ENCODE data around the gene KHNYN.
"Not testable (repeated sequence)": the region's sequence is repeated elsewhere in the genome, so short reads cannot be mapped to it uniquely, and the experiment has no call there.

Gene KHNYN

DNA sequence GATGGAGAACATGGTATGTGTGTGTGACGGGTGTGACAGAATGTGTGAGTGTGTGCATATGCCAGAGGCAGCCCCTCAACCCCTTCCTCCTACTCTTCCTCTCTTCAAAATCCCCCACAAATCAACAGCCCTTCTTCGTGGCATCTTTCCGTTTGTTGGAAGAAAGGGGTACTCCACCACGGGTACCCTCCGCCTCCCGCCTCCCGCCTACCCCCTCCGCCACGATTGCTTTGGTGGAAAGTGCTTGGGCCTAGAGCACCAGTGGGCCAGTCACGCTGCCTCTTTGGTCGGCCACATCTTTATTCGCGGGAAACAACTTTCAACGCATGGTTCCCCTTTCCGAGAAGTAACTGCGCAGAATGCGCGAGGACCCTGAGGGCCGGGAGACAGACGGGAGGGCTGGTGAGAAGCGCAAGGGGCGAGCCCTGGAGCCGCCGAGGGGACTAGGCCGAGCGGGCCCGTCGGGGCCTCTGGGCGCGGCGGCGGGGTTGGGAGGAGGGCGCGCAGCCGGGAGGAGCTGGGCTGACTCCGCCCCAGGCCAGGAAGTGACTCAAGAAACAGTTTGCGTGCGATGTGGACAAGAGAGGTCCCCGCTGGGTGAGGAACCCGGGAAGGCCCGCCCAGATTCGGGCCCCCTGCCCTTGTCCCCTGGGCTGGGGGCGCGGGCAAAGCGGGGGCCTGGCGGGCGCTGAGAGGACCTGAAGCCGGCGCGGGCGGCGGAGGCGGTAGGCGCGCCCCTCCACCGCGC lies at the start of gene KHNYN, which contains the start of gene CBLN3:
KHNYN (plus strand) TSS at position 560 of the 748 bp plus-strand sequence. CDS start 777 bp downstream, outside the sequence.
CBLN3 (minus strand) TSS at position 274 of the 748 bp plus-strand sequence. CDS start 614 bp downstream, outside the sequence.
- peak; percentile 91 for DNase-seq

DNA sequence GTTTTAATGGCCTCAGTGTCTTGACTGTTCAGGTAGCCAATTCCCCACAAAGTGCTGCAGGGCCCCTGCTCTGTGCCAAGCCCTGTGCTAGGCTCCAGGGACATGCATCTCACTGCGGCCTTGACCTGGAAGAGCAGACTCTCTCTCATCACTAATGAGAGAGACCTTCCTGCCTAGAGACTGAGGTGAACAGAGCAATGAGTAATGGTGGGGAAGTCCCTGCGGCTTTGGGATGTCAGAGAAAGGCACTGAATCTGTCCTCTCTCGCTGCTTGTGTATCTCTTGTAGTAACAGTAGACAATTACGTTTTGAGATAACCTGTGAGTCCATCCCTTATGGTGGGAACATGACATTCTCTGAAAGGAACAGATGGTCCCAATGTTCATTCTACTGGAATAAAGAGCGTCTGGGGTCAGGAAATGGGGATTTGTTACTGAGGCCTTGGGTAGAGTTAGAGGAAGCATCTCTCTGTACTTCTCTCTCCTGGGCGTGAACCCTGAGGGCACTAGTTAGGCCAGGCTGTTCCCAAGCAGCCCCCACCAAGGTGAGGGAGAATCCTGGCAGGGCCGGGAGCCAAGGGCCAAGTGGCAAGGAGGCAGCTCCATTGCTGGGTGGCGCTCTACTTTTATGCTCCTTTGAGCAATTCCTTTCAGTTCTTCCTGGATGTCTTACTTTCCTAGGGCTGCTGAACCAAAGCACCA lies 48.2 kb upstream of the KHNYN start:
- peak; percentile 20 for DNase-seq

DNA sequence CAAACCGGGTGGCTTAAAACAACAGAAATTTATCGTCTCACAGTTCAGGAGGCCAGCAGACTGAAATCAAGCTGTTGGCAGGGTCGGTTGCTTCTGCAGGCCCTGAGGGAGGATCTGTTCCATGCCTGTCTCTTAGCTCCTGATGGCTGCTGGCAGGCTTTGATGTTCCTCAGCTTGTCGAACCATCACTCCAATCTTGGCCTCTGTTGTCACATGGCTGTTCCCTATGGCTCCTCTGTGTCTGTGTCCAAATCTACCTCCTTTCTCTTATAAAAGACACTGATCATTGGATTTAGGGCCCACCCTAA lies 47.7 kb upstream of the KHNYN start:
- DNase-seq = no peak

DNA sequence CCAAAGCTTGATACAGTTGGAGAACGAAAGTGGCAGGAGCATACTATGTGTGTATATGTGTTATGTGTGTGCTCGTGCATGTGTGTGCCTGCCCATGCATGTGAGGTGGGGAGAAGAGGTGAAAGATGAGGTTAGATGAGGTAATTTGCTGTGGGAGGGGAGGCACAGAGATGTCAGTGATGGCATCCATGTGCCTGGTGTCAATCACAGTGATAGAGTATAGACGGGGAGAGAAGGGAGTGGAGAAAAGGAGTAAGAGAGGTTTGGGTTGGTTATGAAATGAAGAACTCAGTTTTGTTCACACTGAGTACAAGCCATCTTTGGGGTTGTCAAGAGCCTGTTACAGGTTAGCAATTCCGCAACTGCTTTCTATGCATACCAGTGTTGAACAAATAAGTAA lies 45.6 kb upstream of the KHNYN start:
- DNase-seq = no peak

DNA sequence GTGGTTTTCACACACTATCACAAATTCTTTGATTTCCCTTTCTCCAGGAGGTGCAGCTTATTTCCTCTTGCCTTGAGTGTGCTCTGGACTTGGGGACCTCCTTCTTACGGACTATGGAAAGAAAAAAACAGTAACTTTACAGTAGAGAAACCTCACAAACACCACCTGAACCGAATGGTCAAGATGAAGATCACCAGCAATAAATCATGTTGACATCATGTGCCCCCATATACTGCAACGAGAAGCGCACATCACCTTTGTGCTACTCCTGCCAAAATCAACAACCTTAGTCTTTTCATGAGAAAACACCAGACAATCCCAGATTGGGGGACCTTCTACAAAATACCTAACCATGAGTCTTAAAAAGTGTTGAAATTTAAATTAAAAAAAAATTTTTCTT lies 44.2 kb upstream of the KHNYN start:
- DNase-seq = no peak

DNA sequence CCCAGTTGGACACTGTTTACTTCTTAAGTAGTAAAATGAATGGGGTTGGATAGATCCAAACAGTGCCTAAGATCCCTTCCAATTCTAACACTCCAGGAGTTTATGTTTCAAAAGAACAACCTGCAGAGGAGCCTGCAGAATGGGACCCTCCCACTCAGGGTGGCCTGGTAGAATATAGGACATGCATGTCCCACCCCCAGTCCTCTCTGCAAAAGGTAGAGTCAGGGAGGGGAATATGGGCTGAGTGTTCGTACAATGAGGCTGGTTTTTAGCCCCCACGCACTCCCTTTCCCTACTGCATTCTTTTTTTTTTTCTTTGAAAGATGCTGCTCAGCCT lies 42.8 kb upstream of the KHNYN start:
- no peak for DNase-seq

DNA sequence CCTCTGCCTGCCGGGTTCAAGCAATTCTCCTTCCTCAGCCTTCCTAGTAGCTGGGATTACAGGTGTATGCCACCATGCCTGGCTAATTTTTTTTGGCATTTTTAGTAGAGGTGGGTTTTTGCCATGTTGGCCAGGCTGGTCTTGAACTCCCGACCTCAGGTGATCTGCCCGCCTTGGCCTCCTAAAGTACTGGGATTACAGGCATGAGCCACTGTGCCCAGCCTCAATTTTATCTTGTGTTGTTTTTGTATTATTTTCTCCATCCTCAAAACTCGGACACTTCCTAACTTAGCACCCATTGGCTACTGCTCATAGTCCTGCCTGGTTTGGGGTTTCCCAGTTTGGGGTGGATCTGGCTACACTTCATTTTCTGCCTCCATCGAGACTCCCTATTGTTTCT lies 42.2 kb upstream of the KHNYN start:
- not testable (repeated sequence) for DNase-seq

DNA sequence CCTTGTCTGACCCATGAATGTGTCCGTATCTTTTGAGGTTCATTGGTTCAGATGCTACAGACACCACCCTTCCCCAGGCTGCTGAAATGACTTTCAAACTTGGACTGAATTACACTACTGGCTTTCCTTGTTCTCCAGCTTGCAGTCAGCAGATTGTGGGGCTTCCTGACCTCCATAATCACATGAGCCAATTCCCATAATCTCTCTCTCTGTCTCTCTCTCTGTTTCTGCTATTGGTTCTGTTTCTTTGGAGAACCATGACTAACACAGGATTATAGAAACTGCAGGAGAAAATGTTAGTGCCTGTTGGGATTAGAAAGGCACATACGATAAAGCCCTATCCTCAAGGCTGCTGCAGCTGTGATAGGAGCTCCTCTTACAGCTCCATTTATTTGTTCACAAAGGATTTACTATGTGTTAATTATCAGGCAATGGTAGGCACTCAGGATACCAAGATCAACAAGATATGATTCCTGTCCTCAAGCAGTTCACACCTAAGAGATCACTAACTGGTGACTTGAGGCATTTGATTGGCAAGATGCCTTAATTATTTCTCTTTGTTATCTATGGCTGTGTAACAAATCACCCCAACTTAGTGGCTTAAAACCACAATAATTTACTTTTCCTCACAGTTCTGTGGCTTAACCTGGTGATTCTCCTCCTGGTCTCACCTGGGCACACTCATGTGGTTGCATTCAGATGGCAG lies 41.1 kb upstream of the KHNYN start:
- DNase-seq = no peak

DNA sequence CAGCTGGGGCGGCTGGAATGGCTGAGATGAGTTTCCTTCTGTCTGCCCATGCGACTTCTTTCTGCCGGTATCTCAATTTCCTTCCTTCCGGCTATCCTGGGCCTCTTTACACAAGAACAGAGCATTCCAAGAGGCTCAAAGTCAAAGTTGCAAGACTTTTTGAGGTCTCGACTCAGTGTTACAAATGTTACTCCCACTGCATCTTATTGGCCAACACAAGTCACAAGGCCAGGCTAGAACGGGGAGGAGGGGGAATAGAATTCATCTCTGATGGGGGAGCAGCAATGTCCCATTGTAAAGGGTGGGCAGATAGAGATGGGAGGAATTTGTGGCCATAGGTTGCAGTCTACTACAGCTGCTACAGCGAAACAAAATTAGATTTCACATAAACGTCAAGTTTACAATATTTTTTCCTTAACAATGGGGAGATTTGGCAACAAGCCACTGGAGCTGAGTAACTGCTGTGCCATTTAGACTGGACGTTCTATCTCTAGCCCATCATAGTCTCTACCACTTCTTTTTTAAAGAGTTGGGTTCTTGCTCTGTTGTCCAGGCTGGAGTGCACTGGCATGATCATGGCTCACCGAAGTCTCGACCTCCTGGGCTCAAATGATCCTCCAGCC lies 40.4 kb upstream of the KHNYN start:
- DNase-seq = no peak

DNA sequence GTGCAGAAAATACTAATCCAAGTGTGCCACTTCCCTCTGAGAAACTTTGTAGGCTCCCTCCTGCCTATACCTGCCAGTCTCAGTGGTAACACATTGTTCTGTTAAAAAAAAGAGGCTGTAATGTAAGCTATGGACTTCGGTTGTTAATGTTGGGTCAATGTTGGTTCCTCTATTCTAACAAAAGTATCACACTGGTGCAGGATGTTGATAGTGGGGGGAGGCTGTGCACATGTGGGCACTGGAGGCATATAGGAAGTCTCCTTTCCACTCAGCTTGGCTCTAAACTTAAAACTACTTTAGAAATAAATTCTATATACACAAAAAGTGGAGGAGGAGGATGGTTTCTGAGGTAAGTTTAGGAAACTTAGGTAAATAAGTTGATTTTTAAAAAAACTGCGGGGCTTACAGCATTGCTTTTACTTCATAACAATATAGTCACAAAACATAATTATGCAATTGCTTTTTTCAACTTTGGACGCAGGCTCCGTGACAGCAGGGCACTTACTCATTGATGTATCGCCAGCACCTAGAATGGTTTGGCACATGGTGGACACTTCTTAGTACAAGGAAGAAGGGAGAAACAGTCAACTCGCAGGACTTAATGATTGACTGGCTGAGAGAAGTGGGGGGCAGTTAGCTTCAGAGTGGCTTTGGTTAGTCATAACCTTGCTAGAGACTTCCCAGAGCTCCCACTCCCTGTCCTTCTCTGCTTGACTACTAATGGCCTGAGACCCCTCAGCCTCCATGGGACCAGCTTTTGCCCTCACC lies 38.9 kb upstream of the KHNYN start:
- no peak for DNase-seq

DNA sequence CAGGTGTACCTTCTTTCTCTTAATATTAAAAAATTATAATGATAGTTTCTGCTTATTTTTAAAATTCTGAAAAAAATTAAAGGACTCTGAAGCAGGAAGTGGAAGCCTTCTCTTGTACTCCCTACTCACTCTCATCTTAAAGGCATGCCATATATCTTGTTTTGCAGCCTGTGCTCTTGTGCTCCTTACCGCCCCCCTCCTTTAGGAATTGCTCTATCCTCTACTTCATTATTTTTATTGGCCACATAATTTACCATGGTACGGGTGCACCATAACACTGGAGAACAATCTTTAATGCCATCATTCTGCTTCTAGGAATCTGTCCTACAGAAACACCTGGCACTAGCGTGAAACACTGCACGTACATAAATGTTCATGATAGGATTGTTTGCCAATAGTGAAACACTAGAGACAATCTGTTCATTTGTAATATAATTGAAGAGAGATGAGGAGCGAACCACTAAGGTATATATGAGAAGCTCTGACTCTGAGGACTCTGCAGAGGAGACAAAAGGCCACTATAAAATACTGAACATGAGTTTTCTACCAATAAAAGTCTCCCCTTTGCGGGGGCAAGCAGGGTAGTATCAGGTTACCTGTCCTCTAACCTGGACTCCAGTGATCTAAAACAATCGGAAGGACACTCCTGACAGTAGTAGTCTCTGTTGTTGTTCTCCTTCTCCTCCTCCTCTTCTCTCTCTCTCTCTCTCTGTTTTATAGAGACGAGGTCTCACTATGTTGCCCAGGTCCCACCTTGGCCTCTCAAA lies 37.2 kb upstream of the KHNYN start:
- DNase-seq = no peak

DNA sequence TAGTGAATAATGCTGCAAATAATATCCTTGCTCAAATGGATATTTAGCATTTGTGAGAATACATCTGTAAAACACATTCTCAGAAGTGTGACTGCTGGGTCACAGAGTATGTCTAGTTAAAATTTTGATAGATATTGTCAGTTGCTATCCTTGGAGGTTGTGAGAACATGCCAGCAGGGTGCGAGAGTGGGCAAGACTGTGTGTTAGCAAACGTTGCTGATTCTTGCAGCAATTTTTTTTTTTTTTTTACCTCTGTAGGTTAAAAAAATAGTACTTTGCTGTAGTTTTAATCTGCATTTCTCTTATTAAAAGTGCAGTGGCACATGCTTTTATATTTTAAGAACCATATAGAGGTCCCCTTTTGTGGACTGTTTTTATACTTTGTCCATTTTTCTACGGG lies 35.5 kb upstream of the KHNYN start:
- no peak for DNase-seq

DNA sequence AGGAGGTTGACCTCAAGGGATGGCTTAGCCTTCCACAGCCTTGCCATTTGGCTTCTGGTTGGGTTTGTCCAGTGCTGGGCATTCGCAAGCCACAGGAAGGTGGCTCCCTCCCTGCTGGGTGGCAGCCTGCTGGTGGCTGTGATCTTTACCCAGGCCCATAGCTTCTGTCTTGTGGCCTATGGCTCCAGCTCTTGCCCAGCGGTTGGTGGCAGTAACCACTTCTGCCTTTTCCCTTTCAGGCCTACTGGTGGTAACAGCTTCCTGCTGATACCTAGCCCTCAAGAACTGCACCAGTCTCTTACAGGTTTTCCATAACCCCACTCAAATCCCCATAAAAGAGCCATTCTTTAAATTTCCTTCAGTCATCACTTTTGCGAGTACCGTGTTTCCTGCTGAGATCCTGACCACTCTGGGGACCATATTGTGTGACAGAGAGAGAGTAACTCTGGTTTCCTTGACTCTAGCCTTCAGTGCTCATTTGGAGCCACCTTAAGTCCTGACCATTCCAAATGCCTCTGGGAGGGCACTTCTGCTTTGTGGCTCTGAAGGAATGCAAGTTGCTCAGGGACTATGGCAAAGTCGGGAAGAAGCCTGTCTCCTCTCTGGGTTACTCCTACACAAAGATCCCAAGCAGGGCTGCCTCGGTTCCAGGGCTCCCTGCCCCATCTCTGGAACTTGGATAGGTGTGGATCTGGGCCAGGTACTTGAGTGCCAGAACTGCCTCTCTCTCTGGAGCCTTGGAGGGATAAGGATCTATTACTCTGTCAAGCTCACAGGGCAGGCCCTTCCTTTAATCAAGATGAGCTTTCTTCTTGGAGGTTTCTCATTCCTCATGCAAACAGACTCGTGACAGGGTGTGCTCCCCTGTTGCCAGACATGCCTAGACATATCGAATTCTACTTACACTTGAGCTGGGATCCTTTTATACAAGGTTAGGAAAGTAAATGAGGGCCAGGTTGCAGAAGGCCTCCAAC lies 33.9 kb upstream of the KHNYN start:
- no peak for DNase-seq

DNA sequence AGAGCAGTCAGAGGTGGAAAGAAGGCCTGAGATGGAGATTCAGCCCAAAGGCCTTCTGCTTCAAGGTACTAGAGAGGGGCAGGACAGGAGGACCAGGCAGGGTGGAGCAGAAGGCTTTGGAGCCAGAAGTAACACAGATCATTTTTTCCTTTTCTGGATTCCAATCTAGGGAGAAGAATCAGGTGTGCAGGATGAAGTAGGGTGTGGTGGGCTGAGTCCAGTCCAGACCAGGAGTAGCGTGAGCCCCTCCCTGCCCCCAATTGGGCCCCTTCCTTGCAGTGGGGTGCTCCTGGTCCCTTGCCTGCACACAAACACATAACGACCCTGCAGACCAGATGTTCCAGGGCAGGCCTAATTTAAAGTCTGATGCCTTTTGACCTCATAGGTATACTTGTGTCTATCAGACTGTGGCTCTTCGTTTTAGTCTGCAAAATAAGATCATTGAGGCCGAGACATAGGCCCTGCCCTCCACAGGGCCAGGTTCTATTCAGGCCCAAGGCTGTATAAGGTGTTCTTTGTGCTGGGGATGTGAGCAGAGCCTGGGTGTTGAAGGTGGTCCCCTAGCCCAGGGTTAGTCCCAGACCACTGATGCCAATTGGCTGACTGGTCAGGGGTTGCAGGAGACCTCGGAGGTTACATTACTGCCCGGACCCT lies 32.0 kb upstream of the KHNYN start:
- no peak for DNase-seq

DNA sequence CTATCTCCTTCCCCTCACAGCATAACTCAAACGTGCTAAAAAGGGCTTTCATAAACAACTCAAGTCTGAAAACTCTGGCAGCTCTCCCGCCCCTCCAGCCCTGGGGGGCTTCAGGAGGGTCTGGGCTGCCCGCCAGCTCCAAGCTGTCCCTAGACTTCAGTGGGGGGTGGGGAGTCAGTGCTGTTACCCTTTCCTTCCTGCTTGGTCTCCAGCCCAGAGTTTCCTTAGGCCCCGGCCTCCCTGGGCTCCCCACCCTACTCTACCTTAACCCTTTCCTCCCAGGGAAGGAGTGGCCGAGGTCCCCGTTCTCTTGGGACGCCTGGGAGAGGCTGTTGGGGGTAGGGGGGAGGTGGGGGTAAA lies 31.5 kb upstream of the KHNYN start:
- no peak for DNase-seq

DNA sequence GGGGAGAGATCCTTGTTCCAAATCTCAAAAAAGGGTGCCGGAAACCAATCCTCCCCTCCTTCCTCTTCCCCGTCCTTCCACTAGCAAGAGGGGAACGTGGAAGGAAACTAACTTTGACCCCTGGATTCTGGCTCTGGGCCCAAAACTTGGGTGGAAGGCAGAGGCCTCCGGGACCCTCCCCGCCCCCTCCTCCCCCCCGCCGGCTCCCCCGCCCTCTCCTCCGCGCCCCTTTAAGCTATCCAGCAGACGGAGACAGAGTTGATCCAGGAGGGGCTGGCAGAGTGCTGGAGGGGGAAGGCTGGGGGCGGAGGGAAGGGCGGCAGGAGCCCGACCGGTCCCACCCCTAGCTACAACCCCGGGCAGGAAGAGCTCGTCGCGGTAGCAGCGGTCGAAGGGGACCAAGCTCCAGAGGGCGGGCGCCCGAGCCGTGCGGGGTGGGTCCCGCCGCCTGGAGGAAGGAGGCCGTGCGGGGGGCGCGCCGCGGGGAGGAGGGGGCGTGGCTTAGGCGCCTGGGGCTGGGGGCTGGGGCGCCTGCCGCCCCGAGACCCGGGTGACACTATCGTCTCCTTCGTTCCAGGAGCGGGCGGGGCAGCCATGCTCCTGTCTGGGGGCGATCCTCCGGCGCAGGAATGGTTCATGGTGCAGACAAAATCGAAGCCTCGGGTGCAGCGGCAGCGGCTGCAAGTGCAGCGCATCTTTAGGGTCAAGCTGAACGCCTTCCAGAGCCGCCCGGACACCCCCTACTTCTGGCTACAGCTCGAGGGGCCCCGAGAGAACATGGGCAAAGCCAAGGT lies 30.9 kb upstream of the KHNYN start, which contains the start of gene NYNRIN:
NYNRIN (plus strand) TSS at position 351 of the 794 bp plus-strand sequence; CDS start at position 595, 244 bp downstream.
- DNase-seq = peak; percentile 39

DNA sequence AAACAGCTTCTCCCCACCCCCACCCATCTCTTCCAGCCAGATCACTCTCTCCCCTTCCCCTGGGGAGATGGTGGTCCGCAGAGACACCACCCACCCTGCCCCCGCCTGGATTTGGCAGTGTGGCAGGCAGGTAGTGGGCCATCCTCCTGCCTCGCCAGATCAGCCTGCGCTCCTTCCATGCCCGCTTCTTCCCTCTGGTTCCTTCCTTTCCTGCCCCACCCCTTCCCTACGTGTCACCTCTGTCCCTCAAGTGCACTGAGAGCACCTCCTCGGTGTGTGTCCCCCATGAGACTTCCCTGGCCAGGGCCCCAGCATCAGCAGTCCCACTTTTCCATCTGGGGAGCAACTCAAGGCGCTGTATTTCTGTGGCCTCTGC lies 30.3 kb upstream of the KHNYN start:
- DNase-seq = no peak

DNA sequence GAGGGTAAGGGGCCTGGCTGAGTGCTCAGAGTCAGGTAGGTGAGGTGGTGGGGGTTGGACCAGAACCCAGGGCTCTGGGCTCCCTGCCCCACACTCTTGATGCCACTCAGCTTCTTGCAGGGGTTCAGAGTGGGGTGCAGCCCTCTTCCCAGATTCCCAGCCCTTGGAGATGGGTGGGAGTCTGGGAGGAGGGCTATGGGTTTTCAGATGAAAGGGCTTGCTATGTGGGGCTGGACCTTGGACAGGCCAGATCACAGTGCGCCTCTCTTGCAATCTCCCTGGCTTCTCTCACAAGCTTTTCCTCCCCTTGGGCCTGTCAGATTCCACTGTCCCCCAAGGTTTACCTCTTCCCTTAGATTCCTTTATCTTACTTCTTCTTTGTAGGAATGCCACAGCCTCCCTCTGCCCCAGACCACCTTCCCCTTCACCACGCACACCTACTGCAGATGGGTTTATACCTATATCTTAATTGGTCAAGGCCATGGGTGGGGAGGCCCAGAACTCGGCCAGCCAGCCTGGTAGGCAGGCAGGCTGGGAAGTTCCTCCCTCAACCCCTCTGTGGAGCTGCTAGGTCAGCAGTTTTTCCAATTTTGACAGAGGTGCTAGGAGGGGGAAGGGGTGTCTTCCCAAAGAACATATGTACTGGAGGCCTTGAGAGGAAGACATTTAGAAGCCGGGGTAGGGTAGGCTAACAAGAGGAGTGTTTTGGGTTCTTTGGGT lies 29.6 kb upstream of the KHNYN start:
- no peak for DNase-seq
